GM21390 (cell line): ENCODE data around the gene MAP2K6.
"Not testable (repeated sequence)": the region's sequence is repeated elsewhere in the genome, so short reads cannot be mapped to it uniquely, and the experiment has no call there.

Source experiments
- ATAC-seq: cut with Tn5 transposase; IDR thresholded peaks from one replicate; pipeline ENCODE4 v1.9.1; 2021; ENCODE audit not compliant: unreplicated experiment

The MAP2K6 gene

DNA sequence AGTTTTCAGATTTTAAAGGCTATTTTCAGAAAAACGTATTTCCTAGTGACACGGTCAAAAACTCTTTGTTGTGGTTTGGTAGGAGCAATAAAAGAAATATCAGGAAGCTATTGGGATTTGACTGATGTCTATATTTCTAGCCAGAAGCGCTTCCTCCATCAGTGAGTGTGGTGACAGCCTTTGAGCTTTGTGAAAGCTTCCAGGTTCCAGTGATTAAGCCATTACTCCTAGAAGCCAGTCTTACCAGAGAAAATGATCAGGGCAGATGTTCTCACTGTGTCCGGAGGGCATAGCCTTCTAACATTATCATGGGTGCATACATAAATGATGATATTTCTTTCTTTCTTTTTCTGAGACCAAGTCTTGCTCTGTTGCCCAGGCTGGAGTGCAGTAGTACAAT is 39.6 kb downstream of the MAP2K6 start:
- ATAC-seq = no peak

- no peak for ATAC-seq
Observed at GRCh38 chr17:69455040-69455439, 40.5 kb downstream of the MAP2K6 start.

GRCh38 chr17:69457603-69458002 is 43.1 kb downstream of the MAP2K6 start:
- peak; percentile 79 for ATAC-seq

GRCh38 chr17:69460963-69461922 is 46.7 kb downstream of the MAP2K6 start:
- ATAC-seq = no peak

DNA sequence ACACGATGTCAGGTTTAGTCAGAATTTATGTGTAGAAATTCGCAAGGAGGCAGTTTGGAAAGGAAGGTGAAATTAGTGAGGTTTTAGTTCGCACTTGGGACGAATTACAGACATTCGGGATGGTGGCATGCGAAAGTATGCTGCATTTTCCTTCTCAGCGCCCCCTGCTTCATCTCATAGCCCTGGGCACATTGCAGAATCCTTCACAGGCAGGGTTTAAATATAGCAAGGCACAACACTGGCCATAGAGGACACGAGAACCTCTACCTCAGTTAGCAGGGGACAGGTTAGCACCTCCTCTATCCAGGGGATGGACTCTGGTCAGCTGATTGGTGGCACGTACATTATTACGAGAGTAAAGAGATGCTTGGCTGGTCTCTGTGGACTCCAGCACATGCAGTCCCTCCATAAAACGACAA is 47.5 kb downstream of the MAP2K6 start:
- ATAC-seq = no peak

DNA sequence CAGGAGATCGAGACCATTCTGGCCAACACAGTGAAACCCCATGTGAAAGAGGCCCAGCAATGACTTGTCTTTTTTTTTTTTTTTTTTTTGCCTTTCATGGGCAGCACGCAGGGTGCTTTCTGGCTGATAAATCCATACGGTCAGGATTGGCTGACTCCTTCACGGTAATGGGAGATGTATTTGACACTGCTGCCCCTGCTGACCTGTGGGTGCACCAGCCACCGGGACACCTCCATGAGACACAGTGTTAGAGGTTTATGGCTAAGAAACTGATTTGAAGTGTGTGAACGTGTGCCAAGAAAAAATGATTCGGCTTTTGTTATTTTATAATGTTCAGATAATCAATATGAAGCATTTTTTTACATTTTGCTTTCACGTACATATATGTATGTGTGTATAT is 48.4 kb downstream of the MAP2K6 start:
- ATAC-seq = no peak

DNA sequence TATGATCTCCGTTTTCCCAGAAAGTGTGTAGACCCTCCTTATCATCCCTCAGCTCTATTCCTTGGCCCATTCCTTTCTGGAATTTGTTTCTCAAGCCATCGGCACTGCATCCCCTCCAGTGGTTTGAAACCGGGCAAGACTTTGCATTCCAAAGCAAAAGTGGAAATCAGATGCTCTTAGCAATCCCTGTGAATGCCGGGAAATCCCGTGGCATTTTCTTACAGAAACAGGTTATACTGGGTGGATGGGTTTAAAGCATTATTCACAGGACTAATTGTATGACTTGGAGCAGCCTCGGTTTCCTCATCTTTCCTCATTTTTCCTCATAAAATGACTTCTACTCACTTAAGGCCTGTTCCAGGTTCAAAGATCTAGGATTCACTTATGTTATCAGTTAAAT is 52.0 kb downstream of the MAP2K6 start:
- ATAC-seq = no peak

- ATAC-seq = no peak
Observed at GRCh38 chr17:69466905-69467667, 52.6 kb downstream of the MAP2K6 start.

- no peak for ATAC-seq
Observed at GRCh38 chr17:69468207-69468606, 53.7 kb downstream of the MAP2K6 start.

DNA sequence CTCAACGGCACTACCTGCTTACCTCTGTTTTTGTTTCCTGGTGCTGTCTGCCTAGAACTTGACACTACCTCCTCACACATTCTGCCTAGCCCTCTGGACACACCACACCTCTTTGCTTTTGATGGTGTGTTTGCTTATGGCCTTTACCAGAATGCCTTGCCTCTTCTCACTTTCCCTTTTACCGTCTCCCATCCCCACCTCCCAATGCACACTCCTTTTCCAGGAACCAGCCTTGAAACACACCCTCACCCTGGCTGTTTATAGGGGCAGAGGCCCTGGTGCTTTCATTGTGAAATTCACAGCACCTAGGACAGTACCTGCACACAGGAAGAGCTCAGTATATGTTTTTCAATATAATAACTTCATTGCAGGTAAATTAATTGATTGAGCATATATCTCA is 56.2 kb downstream of the MAP2K6 start:
- no peak for ATAC-seq

- ATAC-seq = no peak
Observed at GRCh38 chr17:69471406-69471805, 56.9 kb downstream of the MAP2K6 start.

- no peak for ATAC-seq
Observed at GRCh38 chr17:69473841-69474831, 59.6 kb downstream of the MAP2K6 start.

- no peak for ATAC-seq
Observed at GRCh38 chr17:69477204-69477902, 62.9 kb downstream of the MAP2K6 start.

DNA sequence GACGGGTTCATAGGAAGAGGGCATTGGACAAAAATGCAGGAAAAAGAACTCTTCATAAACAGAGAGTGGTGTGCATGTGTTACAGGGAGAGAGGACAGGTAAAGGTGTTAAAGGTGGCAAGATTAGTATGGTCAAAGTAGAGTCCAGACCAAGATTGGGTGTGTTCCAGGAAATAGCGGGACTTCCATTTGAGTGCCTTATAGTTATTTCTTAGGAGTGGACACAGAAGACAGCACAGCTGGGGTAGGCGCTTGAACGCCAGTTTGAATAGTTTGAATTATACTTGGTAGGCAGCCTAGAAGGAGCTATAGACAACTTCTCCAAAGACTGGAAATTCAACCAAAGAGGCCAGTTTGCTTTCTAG is 63.4 kb downstream of the MAP2K6 start:
- no peak for ATAC-seq

DNA sequence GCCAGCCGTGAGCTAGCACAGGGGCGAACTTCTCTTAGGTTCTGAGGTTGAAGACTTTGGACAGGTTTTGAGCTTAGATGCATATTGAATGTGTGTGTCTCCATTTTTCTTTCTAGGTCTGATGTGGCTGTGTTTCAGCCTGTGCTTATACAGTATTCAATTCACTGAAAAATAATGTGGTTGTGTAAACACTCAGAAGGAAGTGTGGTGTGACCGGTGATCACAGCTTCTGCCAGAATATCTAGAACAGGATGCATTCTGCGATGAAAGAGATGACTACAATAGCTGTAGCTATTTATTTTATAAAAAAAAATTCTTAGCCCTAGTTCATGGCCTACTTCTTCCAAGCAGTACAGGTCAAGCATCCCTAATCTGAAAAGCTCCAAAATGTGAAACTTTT is 64.4 kb downstream of the MAP2K6 start:
- ATAC-seq = no peak

DNA sequence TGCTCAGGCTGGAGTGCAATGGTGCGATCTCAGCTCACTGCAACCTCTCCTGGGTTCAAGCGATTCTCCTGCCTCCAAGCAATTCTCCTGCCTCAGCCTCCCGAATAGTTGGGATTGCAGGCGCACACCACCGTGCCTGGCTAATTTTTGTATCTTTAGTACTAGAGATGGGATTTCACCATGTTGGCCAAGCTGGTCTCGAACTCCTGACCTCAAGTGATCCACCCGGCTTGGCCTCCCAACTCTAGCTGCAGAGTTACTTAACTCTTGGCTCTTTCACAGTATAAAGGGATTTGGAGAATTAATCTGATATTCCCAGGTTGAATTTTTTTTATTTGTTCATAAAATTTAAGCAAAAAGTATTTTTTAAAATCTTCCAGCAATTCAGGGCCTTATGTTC is 65.3 kb downstream of the MAP2K6 start:
- not testable (repeated sequence) for ATAC-seq

- no peak for ATAC-seq
Observed at GRCh38 chr17:69480245-69480644, 65.7 kb downstream of the MAP2K6 start.

GRCh38 chr17:69485251-69485661 is 70.8 kb downstream of the MAP2K6 start:
- no peak for ATAC-seq

DNA sequence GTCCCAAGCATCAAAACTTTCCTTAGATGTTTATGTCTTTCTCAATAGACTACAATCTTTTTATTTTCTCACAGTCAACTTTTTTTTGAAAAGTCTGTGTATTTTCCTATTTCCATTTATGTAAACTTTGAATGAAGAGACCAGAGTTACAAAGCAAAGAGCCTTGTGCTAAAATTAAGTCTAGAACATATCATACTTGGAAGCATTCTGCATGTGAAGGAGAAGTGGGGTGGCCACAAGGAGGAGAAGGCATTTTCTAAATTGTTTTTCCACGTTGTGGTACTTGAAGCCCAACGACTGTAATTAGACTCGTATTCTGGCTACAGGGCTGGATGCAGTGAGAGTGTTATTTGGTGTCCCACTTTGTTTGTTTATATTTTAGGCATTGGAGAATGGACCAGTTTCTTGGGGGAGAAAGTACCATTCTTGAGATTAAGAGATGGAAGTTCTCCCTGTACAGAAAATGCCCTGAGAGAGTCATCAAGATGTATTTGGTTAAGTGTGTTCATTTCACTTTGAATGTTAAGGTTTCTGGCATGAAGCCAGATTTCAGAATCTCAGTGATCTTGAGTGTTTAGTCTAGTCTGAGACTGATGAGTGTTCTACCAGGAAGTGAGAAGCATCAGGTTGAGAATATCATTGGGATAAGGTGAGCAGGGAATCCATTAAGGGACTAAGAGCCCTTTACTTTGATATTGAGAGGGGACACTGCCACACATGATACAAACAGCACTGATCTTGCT is 71.6 kb downstream of the MAP2K6 start:
- no peak for ATAC-seq
